ENCODE data around the gene HRAS.

DNA sequence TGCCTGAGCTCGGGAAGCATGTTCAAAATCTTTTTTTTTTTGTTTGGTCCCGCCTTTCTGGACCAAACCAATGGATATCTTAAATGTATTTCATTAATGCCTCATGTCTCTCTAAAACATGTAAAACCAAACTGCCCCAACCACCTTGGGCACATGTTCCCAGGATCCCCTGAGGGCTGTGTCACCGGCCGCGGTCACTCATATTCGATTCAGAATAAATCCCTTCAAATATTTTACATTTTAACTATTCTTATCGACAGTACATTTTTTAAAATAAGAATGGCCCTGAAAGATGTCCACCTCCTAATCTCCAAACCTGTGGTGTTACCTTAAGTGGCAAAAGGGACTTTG is 30.4 kb downstream of the HRAS start:
- TF ChIP-seq POLR2A (IDR thresholded peaks at IDR 0.05; ENCODE audit: low read depth, low read length), result no peak
- TF ChIP-seq, protein P1, sequence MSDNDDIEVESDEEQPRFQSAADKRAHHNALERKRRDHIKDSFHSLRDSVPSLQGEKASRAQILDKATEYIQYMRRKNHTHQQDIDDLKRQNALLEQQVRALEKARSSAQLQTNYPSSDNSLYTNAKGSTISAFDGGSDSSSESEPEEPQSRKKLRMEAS (IDR thresholded peaks at IDR 0.05; ENCODE audit: insufficient read depth, insufficient read length), result no peak
- no peak for TF ChIP-seq CTCF (IDR thresholded peaks at IDR 0.05; ENCODE audit: extremely low read depth in 1 of 2, insufficient read depth in 1 of 2, low read depth in 1 of 2, low read length in 2 of 2)
- no peak for TF ChIP-seq POLR2AphosphoS5 (IDR thresholded peaks at IDR 0.05; ENCODE audit: insufficient read depth, low read depth, low read length)
- no peak for TF ChIP-seq EZH2 (IDR thresholded peaks at IDR 0.05; ENCODE audit: borderline replicate concordance, low read depth, low read length, severe bottlenecking)
- TF ChIP-seq GATA2 (IDR thresholded peaks at IDR 0.05; ENCODE audit: insufficient read depth, insufficient read length, low read depth, low read length), result no peak

Measured in endothelial cell of umbilical vein (primary cell).